Hematopoietic multipotent progenitor cell treated with erythropoietin and hydrocortisone succinate and interleukin-3 and kit ligand, for 8 days (in vitro differentiated cells): ENCODE measurements around the gene DALRD3.
"Not testable (repeated sequence)": the region's sequence is repeated elsewhere in the genome, so short reads cannot be mapped to it uniquely, and the experiment has no call there.

Experiments used
- DNase-seq: peaks from one replicate; pipeline ENCODE4 v3.0.0-alpha.2; 2015

Gene DALRD3

DNA sequence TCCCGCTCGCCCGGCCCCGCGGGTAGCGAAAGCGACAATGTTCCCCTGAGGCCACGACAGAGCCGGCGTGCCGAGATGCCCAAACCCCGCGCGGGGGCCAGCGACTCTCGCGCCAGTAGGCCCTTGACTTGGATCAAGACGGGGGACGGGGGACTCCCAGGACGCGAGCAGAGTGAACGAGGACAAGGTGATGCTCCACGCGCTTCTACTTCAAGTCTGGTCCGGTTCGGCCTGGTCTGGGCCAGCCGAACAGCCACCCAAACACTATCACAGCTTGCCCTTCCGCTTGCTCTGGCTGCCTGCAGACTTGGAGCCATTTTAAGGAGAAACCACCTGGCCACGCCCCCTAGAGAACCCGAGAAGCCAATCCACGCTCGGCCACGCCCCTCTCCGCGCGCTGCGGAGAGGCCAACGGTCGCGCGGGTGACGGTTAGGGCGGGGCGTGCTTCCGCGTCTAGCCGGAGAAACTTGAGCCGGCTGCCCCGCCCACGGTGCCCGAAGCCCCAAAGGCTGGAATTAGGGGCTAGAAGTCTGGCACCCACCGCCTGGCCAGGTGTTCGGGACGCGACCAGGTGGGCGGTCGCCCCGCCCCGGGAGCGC is 2.9 kb upstream of the DALRD3 start:
- peak; percentile 98 for DNase-seq

DNA sequence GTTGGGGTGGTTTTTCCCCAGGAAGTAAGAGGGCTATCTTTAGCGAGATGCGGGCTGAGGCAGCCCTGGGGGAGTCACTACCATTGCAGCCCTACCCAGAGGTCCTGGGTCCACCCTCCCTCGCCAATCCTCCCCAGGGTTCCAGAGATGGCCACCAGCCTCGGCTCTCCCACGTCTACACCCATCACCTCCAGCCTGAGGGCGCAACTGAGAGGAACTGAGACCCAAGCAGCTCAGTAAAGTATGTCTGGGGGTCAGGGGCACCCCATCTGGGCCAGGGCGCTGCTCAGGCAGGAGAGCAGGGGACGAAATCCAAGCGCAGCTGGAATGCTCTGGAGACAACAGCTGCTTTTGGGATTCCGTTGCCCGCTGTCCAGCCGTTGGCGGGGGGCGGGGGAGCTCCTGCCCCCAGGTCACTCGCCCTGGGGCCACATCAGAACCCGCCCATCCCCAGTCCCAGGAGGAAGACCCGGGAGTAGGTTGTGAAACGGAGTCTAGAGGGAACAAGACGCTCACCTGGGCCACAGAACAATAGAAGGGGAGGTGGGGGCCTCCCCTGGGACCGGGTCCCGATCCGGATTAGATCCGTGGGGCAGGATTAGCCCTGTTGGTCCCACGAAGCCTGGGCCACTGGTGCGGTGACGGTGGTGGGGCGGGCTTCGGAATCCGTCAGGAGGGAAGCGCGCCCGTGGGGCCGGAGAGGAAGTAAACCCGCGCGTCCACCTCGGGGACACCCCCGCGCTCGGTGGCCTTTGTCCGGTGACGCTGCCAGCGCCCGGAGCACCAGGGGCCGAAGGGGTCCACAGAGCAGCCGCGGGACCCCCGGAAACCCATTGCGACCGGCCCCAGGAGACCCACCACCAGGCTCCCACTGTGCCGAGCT is 2.2 kb upstream of the DALRD3 start:
- DNase-seq, result peak; percentile 57

DNA sequence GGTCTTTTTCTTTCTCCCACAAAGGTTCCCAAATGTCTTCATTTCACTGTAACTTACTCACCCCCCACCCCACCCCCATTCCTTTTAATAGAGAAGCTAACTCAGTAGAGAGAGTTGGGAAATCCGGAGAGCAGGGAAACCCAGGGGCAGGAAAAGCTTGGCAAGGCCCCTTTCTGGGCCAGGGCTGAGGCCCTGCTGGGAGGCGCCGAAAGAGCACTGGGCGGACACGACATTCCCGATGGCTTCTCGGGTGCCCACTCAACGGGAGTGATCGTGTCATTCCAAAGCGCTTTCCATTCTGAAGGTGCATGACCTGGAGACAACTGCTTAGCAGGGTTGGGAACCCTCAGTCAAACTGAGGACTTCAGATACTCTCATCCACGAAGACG is 1.6 kb upstream of the DALRD3 start:
- no peak for DNase-seq

DNA sequence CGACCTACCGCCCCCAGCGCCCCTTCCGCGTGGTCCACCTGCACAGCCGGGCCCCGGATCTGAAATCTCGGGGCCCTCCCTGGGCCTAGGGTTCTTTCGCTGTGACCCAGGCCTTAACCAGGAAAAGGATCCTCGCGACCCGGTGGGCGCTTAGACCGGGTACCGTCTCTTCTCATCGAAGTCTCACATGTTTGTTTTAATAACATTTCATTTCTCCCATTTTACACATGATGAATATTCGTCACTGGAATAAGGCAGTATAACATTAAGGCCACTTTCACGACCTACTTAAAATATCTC is 277 bp upstream of the DALRD3 start:
- DNase-seq, result no peak

DNA sequence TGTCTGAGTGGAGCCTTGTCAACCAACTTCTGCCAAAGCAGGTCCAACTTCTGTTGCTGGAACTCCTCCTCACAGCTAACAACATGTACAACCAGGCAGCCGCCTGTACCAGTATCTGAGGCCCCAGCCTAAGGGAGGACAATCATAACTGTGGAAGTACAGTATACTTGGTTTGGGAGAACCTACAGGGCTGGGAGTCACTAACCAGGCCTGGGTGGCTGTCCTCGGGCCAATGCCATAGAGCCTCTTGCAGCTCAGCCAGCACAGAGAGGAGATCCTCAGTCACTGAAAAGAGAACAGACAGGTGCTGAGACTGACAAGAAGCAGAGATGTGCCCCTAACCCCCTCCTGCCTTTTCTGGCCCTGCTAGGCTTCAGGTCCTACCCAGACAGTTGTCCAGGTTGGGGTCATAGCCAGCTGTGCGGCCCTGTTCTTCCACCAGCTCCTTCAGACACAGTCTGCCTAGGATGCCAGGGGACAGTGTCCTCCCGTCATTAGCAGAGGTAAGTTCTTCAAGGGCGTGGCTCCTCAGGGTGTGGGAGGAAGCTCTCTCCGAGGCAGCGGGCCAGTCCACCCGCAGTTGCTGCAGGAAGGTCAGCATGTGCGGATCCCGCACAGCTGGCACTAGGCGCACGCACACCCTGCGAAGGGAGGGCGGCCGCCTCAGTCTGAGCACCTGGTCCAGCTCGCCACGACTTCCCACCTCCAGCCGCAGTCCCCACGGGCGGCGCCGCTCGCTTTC is 980 bp downstream of the DALRD3 start:
- DNase-seq, result peak; percentile 44

DNA sequence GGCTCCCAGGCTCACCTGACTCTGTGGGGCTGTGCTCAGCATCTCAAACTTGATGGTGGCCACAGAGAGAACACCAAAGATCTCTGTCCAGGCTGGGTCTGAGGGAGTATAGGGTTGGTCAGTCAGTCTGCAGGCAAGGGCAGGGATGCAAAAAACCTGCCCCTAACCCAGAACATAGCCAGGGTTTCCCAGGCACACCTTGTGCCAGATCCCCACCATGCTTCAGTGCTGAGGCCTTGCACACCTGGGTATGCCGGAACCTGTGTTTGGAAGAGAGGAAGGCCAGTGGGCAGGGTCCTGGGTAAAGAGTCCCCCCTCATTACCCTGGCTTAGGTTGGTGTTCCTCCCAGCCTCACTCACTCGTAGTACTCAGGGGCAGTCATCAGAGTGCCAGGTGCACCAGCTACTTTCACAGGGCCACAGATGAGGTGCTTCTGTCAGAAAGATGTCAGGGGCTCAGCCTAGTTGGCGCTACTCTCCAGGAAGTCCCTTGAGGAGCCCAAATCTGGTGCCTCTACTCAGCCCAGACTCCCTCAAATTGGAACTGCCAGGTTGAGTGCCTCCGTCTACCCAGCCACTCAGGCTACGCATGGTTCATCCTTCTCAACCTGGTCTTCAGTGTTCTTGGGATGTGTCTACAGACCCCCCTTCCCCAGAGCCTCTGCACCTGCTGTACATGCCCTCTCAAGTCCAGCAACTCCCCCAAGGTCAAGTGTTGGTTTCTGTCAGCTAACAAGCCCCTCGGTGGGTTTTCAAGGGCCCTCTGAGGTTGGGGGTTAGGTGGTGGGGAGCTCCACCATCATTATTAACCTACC is 1.8 kb downstream of the DALRD3 start:
- DNase-seq, result peak; percentile 1

DNA sequence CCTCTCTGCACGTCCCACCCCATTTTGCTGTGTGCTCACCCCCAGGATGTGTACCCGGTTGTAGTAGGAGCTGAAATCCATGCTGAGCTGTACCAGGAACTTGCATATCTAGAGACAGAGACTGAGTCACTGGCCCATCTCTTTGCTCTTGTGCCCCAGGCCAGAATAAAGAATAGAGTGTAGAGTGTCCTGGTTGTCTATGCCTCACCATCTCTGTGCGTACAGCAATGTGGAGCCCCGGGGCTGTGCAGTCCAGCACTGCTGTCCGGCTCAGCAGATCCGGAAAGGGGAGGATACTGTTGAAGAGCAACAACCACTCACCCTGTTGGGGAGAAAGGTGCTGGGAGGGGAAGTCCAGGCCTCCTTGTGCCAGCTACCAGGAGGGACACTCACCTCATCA is 2.6 kb downstream of the DALRD3 start:
- no peak for DNase-seq

DNA sequence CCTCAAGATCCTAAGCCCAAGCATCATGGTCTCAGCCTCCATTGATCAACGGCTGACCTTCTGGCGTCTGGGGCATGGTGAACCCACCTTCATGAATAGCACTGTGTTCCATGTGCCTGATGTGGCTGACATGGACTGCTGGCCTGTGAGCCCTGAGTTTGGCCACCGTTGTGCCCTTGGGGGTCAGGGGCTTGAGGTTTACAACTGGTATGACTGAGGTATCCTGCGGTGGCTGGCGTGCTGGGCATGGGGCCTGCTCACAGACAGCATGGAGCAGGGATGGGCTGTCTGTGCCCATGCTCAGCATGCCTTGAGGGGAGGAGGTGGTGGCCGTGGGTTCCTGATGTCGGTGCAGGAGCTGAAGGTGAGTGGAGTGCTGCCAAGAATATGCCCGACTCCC is 3.3 kb downstream of the DALRD3 start:
- no peak for DNase-seq

DNA sequence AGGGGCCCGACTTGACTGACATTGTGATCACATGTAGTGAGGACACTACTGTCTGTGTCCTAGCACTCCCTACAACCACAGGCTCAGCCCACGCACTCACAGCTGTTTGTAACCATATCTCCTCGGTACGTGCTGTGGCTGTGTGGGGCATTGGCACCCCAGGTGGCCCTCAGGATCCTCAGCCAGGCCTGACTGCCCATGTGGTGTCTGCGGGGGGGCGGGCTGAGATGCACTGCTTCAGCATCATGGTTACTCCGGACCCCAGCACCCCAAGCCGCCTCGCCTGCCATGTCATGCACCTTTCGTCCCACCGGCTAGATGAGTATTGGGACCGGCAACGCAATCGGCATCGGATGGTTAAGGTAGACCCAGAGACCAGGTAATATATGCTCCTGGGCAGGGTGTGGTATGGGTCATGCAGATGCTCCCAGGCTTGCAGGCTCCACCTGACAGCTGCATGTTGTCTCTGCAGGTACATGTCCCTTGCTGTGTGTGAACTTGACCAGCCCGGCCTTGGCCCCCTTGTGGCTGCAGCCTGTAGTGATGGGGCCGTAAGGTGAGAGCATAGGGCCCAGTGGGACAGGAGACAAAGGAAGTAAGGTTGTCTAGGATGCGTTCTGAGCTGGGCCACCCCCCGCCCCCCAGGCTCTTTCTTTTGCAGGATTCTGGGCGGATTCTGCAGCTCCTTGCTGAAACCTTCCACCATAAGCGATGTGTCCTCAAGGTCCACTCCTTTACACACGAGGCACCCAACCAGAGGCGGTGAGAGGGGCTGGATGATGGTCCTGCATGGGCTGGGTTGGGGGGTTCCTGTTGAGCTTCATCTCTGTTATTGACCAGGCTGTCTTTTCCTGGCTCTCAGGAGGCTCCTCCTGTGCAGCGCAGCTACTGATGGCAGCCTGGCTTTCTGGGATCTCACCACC is 4.4 kb downstream of the DALRD3 start:
- DNase-seq, result peak; percentile 63

DNA sequence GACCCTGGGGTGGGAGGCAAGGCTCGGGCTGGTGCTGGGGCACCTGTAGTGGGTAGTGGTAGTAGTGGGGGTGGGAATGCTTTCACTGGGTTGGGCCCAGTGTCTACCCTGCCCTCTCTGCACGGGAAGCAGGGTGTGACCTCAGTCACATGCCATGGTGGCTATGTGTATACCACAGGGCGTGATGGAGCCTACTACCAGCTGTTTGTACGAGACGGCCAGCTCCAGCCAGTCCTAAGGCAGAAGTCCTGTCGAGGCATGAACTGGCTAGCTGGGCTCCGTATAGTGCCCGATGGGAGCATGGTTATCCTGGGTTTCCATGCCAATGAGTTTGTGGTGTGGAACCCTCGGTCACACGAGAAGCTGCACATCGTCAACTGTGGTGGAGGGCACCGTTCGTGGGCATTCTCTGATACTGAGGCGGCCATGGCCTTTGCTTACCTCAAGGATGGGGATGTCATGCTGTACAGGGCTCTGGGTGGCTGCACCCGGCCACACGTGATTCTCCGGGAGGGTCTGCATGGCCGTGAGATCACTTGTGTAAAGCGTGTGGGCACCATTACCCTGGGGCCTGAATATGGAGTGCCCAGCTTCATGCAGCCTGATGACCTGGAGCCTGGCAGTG is 5.2 kb downstream of the DALRD3 start:
- DNase-seq, result peak; percentile 4

DNA sequence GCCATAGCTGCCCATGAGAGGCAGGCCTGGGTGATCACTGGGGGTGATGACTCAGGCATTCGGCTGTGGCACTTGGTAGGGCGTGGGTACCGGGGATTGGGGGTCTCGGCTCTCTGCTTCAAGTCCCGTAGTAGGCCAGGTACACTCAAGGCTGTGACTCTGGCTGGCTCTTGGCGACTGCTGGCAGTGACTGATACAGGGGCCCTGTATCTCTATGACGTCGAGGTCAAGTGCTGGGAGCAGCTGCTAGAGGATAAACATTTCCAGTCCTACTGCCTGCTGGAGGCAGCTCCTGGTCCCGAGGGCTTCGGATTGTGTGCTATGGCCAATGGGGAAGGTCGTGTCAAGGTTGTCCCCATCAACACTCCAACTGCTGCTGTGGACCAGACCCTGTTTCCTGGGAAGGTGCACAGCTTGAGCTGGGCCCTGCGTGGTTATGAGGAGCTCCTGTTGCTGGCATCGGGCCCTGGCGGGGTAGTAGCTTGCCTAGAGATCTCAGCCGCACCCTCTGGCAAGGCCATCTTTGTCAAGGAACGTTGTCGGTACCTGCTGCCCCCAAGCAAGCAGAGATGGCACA is 5.9 kb downstream of the DALRD3 start:
- DNase-seq, result peak; percentile 1

DNA sequence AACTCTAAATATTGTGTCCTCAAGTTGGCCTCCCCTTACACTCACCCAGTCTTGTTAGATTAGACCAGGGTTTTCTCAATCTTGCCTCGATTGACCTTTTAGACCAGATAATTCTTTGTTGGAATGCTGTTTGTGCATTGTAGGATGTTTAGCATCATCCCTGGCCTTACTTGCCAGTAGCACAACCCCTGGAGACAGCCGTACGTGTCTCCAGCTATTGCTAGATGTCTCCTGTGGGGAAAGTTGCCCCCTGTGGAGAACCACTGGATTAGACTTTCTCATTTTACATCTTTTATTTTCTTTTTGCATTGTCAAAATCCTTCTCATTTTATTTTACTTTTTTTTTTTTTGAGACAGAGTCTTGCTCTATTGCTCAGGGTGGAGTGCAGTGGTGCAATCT is 9.0 kb downstream of the DALRD3 start:
- no peak for DNase-seq

DNA sequence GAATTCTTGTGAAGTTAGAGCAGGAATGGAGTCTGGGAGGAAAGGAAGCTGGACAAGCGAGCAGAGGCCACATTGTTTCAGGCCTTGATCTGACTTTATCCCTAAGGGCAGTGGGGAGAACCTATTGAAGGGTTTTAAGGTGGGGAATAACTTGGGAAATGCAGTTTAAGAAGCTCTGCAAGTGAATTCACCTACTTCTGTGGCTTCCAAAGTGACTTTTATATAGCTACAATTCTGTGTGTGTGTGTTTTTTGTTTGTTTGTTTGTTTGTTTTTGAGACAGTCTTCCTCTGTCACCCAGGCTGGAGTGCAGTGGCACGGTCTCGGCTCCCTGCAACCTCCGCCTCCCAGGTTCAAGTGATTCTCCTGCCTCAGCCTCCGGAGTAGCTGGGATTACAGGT is 9.8 kb downstream of the DALRD3 start:
- not testable (repeated sequence) for DNase-seq

DNA sequence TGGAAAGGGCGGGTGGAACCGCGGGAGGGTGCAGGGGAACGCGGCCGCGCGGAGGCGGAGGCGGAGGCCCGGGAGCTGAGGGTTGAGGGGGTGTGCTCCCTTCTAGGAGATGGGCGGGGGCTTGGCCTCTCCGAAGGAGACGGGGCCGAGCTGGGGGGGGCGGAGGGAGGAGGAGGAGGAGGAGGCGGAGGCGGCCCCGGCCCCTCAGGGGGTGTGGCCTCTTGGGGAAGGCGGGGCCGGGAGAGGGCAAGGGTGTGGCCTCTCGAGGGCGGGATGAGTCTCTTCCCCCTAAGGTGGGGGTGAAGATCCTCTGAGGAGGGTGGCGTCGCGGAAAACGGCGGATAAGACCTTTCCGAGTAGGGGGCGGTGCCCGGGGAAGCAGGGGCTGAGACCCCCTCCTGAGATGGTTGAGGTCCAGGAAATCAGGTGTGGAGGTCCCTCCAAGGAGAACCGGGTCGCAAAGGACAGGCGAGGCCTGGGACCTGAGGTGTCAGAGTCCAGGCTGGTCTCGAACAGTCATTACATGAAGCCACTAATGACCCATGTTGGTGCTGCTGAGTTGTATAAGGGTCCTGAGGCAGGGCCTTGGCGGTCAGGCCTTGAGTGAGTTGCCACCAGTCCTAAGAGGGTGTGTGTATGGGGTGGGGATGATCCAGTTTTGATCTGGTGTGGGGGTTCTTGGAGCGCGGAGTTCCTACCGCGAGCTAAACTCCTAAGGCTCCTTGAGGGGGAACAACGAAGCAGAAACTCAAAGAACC is 10.4 kb downstream of the DALRD3 start:
- DNase-seq, result peak; percentile 92

DNA sequence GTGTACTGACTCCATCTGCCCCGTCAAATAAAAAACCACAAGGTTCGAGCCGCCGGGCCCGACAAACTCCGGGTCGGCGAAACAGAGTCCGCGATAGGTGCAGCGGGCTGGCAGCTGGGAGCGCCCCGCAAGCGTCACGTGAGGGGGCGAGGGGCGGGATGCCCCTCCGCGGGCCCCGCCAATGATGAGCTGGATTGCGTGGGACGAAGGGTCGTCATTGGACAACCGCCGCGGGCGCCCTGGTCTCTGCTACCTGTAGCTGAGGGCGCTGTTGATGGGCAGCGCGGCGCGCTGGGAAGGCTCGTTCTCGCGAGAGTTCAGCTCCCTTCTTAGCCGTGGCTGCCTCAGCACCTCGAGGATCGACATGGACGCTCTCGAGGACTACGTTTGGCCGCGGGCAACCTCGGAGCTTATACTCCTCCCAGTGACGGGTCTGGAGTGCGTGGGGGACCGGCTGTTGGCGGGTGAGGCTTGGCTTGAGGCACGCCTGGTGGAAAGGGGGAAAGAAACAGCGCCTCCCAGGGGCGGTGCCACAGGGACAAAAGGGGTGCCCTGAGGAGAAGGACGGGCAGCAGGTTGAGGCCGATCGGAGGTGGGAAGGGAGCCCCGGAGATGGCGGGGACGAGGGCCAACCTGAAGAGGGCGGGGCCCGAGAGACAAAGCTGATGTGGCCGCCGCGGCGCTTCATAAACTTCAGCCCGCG is 11.2 kb downstream of the DALRD3 start, which contains the start of gene WDR6:
Gene WDR6 (plus strand): TSS at position 324 of the 703 bp plus-strand sequence. CDS start 41 bp downstream, at position 365.
- DNase-seq, result peak; percentile 98

DNA sequence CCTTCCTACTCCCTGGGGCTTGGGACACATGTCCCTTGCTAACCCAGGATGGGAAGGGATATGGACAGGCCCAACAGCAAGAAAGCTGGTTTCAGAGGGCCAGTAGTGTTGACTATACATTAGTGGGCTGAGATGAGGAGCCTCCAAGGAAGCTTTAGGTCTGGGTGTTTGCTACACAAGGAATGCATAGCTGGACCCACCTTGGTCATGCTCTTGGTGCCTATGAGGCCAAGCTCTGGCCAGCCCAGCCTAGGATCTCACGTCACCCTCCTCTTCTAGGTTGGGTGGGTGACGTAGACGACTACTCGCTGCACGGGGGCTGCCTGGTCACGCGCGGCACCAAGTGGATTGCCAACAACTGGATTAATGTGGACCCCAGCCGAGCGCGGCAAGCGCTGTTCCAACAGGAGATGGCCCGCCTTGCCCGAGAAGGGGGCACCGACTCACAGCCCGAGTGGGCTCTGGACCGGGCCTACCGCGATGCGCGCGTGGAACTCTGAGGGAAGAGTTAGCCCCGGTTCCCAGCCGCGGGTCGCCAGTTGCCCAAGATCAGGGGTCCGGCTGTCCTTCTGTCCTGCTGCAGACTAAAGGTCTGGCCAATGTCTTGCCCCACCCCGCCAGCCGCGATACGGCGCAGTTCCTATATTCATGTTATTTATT is 11.8 kb downstream of the DALRD3 start:
- DNase-seq, result peak; percentile 42

DNA sequence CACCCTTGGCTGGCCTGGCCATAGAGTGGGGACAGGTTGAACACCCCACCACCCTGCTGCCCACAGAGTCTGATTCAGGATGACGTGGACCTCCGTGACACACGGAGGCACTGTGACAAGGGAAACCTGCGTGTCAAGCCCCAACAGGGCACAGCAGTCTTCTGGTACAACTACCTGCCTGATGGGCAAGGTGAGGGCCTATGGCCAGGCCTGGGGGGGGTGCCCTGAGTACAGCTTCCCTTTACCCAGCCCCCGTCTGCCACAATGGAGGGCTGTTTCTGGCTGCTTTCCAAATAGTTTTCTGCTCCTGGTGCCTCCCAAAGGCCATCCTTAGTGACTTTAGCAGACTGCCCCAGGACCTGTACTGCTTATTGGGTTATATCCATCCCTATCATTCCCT is 12.4 kb downstream of the DALRD3 start:
- DNase-seq, result no peak

DNA sequence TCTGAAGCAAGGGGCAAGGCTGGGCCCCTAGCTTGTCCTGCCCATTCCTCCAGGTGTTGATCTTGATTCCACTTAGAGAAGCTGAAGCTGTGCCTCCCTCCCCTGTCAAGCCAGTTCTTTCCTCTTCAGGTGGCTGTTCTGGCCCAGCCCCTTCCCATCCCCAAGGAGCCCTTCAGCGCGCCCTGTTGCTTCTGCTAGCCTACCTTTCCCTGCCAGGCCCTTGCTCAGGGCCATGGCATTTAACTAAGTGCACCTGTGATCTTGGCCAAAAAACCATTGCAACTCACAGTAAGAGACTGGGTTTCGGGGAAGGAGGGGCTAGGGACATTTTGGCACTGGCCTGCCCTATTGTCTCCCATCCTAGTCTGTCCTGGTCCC is 13.1 kb downstream of the DALRD3 start:
- DNase-seq, result no peak
